Naive thymus-derived CD4-positive, alpha-beta T cell (primary cell): ENCODE results near the gene BRK1. TPM values are rescaled to one million over a fixed set of nuclear protein-coding genes. Genes with fewer than 3 reads are reported as not detected.
"Not testable (repeated sequence)": the region's sequence is repeated elsewhere in the genome, so short reads cannot be mapped to it uniquely, and the experiment has no call there.

ENCODE experiments used
- ATAC-seq: fragments of 150-1000 bp; cut with Tn5 transposase; 2 replicates; pipeline ENCODE4 v1.10.0; 2021; ENCODE audit warnings: mild to moderate bottlenecking, moderate library complexity
- CTCF ChIA-PET: fragments of 350-600 bp; sonication (Branson Sonifier 250); formaldehyde crosslinking; loops from one replicate; lab custom pipeline; 2021; ENCODE audit warnings: antibody characterized with exemption; lab: Charles Lee
- POLR2A ChIA-PET: fragments of 350-600 bp; sonication (Branson Sonifier 250); formaldehyde crosslinking; loops from one replicate; lab custom pipeline; 2021; ENCODE audit warnings: antibody characterized with exemption, inconsistent platforms; lab: Charles Lee
- DNase-seq, 9 donors: peaks; one replicate each; pipeline versions ENCODE4 v3.0.0 to v3.0.0-alpha.2; 2020 to 2022; ENCODE audit warnings: mixed read lengths in 1 of 9
- H3K27ac ChIP-seq: one replicate; pipeline ENCODE4 v1.7.0; 2013; ENCODE audit warnings: mild to moderate bottlenecking, low read depth, low read length, moderate library complexity
- H3K27me3 ChIP-seq, 2 donors: one replicate each; pipeline ENCODE4 v1.7.0; 2013; ENCODE audit warnings: low read length in 2 of 2, mild to moderate bottlenecking in 2 of 2, moderate library complexity in 2 of 2; ENCODE audit not compliant: control insufficient read depth in 2 of 2, insufficient read depth in 2 of 2
- H3K36me3 ChIP-seq, 3 experiments: 1 replicate in 2 of 3; 2 replicates in 1 of 3; pipeline ENCODE4 v1.7.0; 2013; ENCODE audit warnings: low read length in 3 of 3, mild to moderate bottlenecking in 3 of 3, moderate library complexity in 1 of 3; ENCODE audit not compliant: insufficient read depth in 3 of 3, control insufficient read depth in 2 of 3
- H3K4me1 ChIP-seq, 2 donors: one replicate each; pipeline ENCODE4 v1.7.0; 2013; ENCODE audit warnings: low read length in 2 of 2, mild to moderate bottlenecking in 2 of 2, moderate library complexity in 1 of 2; ENCODE audit not compliant: control insufficient read depth in 2 of 2, insufficient read depth in 2 of 2
- H3K4me3 ChIP-seq: 2 replicates; pipeline ENCODE4 v1.7.0; 2013; ENCODE audit warnings: mild to moderate bottlenecking, low read length
- H3K9me3 ChIP-seq, 3 experiments: 1 replicate in 2 of 3; 2 replicates in 1 of 3; pipeline ENCODE4 v1.7.0; 2013; ENCODE audit warnings: low read length in 3 of 3; ENCODE audit not compliant: control insufficient read depth in 2 of 3
- H3K27ac Mint-ChIP-seq, 9 donors: one replicate each; pipeline ENCODE4 v1.8.0; 2020 to 2022; ENCODE audit warnings: mixed read lengths in 9 of 9, mild to moderate bottlenecking in 8 of 9, moderate library complexity in 5 of 9, inconsistent platforms in 2 of 9
- H3K27me3 Mint-ChIP-seq, 5 donors: one replicate each; pipeline ENCODE4 v1.8.0; 2021 to 2022; ENCODE audit warnings: mixed read lengths in 5 of 5, mild to moderate bottlenecking in 1 of 5
- H3K36me3 Mint-ChIP-seq, 5 donors: one replicate each; pipeline ENCODE4 v1.8.0; 2020 to 2022; ENCODE audit warnings: mixed read lengths in 5 of 5, mild to moderate bottlenecking in 3 of 5, inconsistent platforms in 1 of 5
- H3K4me1 Mint-ChIP-seq, 7 donors: one replicate each; pipeline ENCODE4 v1.8.0; 2020 to 2022; ENCODE audit warnings: mixed read lengths in 7 of 7, mild to moderate bottlenecking in 3 of 7, inconsistent platforms in 1 of 7
- H3K4me3 Mint-ChIP-seq, 10 donors: one replicate each; pipeline ENCODE4 v1.8.0; 2020 to 2022; ENCODE audit warnings: mild to moderate bottlenecking in 10 of 10, mixed read lengths in 10 of 10, moderate library complexity in 6 of 10, inconsistent platforms in 2 of 10
- H3K9me3 Mint-ChIP-seq, 11 donors: one replicate each; pipeline ENCODE4 v1.8.0; 2020 to 2022; ENCODE audit warnings: mixed read lengths in 11 of 11, mild to moderate bottlenecking in 4 of 11, inconsistent platforms in 1 of 11, moderate library complexity in 1 of 11
- intact Hi-C, 2 donors: fragments of 100-400 bp; cut with micrococcal nuclease; formaldehyde crosslinking; loops; one replicate each; pipeline ENCODE4 v1.15.1; 2023
- polyA plus RNA-seq, 2 donors: library from polyadenylated mRNA; unstranded; fragments of 300-500 nt; fragmentation: Illumina TruSeq; gene quantifications; one replicate each; pipeline ENCODE4 v1.2.3, GENCODE V29; 2021
- total RNA-seq, 6 experiments: library from RNA in 5 of 6; stranded (reverse) in 5 of 6; gene quantifications; 1 replicate in 5 of 6; 2 replicates in 1 of 6; pipeline ENCODE4 v1.2.3 and lab custom pipeline; 2021 to 2026

BRK1 gene
- total and polyA plus RNA-seq, 7 experiments from 2014 or later: 40.9 to 256 (median 66.9) TPM

- DNase-seq (no peak), ATAC-seq (no peak)
- H3K9me3 Mint-ChIP-seq: peaks cover 0 to 12% (median 6%) of the 10 kb centered on the region in 11 donors
- peaks cover 11 to 42% (median 24%) of the 10 kb centered on the region in 7 donors for H3K4me1 Mint-ChIP-seq
- Histone ChIP-seq H3K9me3 (peaks cover 0 to 8% (median 0%) of the 10 kb centered on the region in 3 experiments), H3K4me3 (no peak overlapping the region), H3K36me3 (peaks cover 0 to 5% (median 0%) of the 10 kb centered on the region in 3 experiments), H3K27me3 (no peaks in the 10 kb centered on the region), H3K27ac (no peak overlapping the region), H3K4me1 (peaks cover 5 to 6% of the 10 kb centered on the region in 2 donors)
- peak overlapping the region in 3 of 9 donors; percentile 36 to 50 (median 40) for H3K27ac Mint-ChIP-seq
- H3K4me3 Mint-ChIP-seq: peak overlapping the region in 1 of 10 donors; percentile 7
- no peaks in the 10 kb centered on the region for H3K27me3 Mint-ChIP-seq
- CTCF ChIA-PET: no interaction called here
- intact Hi-C loops: no loop called here
- peaks cover 0 to 30% (median 17%) of the 10 kb centered on the region in 5 donors for H3K36me3 Mint-ChIP-seq
- POLR2A ChIA-PET: no interaction called here
Observed at GRCh38 chr3:10169000-10169496, 53.6 kb downstream of the BRK1 start.

GRCh38 chr3:10170915-10171478, 55.5 kb downstream of the BRK1 start:
- DNase-seq: no peak
- H3K27me3 ChIP-seq: no peaks in the 10 kb centered on the region
- no peaks in the 10 kb centered on the region for H3K36me3 ChIP-seq
- intact Hi-C loops: no loop called here
- Mint-ChIP-seq H3K27me3 (no peaks in the 10 kb centered on the region), H3K36me3 (peaks cover 0 to 30% (median 17%) of the 10 kb centered on the region in 5 donors), H3K4me3 (no peak overlapping the region), H3K9me3 (peaks cover 0 to 12% (median 6%) of the 10 kb centered on the region in 11 donors), H3K4me1 (peaks cover 10 to 38% (median 22%) of the 10 kb centered on the region in 7 donors), H3K27ac (peak overlapping the region in 1 of 9 donors; percentile 11)
- H3K27ac ChIP-seq: no peak overlapping the region
- peaks cover 0 to 8% (median 0%) of the 10 kb centered on the region in 3 experiments for H3K9me3 ChIP-seq
- no peak overlapping the region for H3K4me3 ChIP-seq
- POLR2A ChIA-PET: interaction anchor here (0.6 to 1.4 kb wide), 3 partner anchors 18 to 24 kb away, joined by 3 read pairs; no protein-coding TSS in a partner anchor
- no peak for ATAC-seq
- H3K4me1 ChIP-seq: peaks cover 0 to 5% of the 10 kb centered on the region in 2 donors
- CTCF ChIA-PET: interaction anchor here (1.2 kb wide), 1 partner anchor 9 kb away, joined by 3 read pairs; no protein-coding TSS in a partner anchor

- peak overlapping the region in 5 of 9 donors; percentile 18 to 70 (median 53) for H3K27ac Mint-ChIP-seq
Observed at GRCh38 chr3:10173095-10173925, 57.8 kb downstream of the BRK1 start.

GRCh38 chr3:10173926-10174435, 58.5 kb downstream of the BRK1 start:
- Histone ChIP-seq H3K36me3 (no peaks in the 10 kb centered on the region), H3K9me3 (peaks cover 0 to 2% (median 0%) of the 10 kb centered on the region in 3 experiments), H3K27me3 (no peaks in the 10 kb centered on the region), H3K4me1 (no peaks in the 10 kb centered on the region), H3K27ac (no peak overlapping the region), H3K4me3 (no peak overlapping the region)
- peak; percentile 91 for ATAC-seq
- H3K27me3 Mint-ChIP-seq: no peaks in the 10 kb centered on the region
- DNase-seq: peak in 1 of 9 donors; percentile 33
- H3K27ac Mint-ChIP-seq: peak overlapping the region in 6 of 9 donors; percentile 18 to 66 (median 54)
- ChIA-PET CTCF (interaction anchor here (0.6 to 1.8 kb wide), 2 partner anchors 12 to 109 kb away, joined by 3 to 6 read pairs; no protein-coding TSS in a partner anchor), POLR2A (interaction anchor here (1.6 to 1.7 kb wide), 2 partner anchors 19 to 25 kb away, joined by 3 to 7 read pairs; no protein-coding TSS in a partner anchor)
- peak overlapping the region in 1 of 10 donors; percentile 1 for H3K4me3 Mint-ChIP-seq
- H3K9me3 Mint-ChIP-seq: peaks cover 0 to 7% (median 2%) of the 10 kb centered on the region in 11 donors
- intact Hi-C loops: no loop called here
- peaks cover 5 to 21% (median 6%) of the 10 kb centered on the region in 7 donors for H3K4me1 Mint-ChIP-seq
- peaks cover 0 to 24% (median 11%) of the 10 kb centered on the region in 5 donors for H3K36me3 Mint-ChIP-seq

More at GRCh38 chr3:10173095-10173925, 57.8 kb downstream of the BRK1 start:
- peaks cover 0 to 12% (median 6%) of the 10 kb centered on the region in 11 donors for H3K9me3 Mint-ChIP-seq
- H3K36me3 Mint-ChIP-seq: peaks cover 0 to 29% (median 17%) of the 10 kb centered on the region in 5 donors
- CTCF ChIA-PET: interaction anchor here (0.6 to 1.8 kb wide), 2 partner anchors 13 to 110 kb away, joined by 3 to 6 read pairs; no protein-coding TSS in a partner anchor
- no peaks in the 10 kb centered on the region for H3K27me3 ChIP-seq
- no peaks in the 10 kb centered on the region for H3K27me3 Mint-ChIP-seq
- intact Hi-C loops: no loop called here
- no peaks in the 10 kb centered on the region for H3K36me3 ChIP-seq
- no peak overlapping the region for H3K4me3 Mint-ChIP-seq
- H3K27ac ChIP-seq: no peak overlapping the region
- no peak for DNase-seq
- H3K4me3 ChIP-seq: no peak overlapping the region
- H3K4me1 ChIP-seq: no peaks in the 10 kb centered on the region
- POLR2A ChIA-PET: interaction anchor here (0.8 to 1.7 kb wide), 2 partner anchors 19 to 50 kb away, joined by 3 to 7 read pairs; no protein-coding TSS in a partner anchor
- peaks cover 5 to 22% (median 11%) of the 10 kb centered on the region in 7 donors for H3K4me1 Mint-ChIP-seq
- ATAC-seq: no peak
- peaks cover 0 to 8% (median 0%) of the 10 kb centered on the region in 3 experiments for H3K9me3 ChIP-seq

- H3K27me3 Mint-ChIP-seq, H3K4me1 ChIP-seq, DNase-seq, H3K4me3 ChIP-seq, H3K9me3 ChIP-seq, H3K27me3 ChIP-seq, H3K27ac ChIP-seq, H3K4me3 Mint-ChIP-seq, H3K27ac Mint-ChIP-seq, H3K9me3 Mint-ChIP-seq, intact Hi-C loops, ATAC-seq, H3K36me3 ChIP-seq: not testable (repeated sequence)
- POLR2A ChIA-PET: interaction anchor here (0.6 to 1.6 kb wide), 3 partner anchors 24 to 121 kb away, joined by 3 to 8 read pairs (median 4); no protein-coding TSS in a partner anchor
- Mint-ChIP-seq H3K36me3 (peaks cover 0 to 20% (median 4%) of the 10 kb centered on the region in 5 donors), H3K4me1 (peaks cover 4 to 24% (median 12%) of the 10 kb centered on the region in 7 donors)
- CTCF ChIA-PET: interaction anchor here (0.6 kb wide), 1 partner anchor 15 kb away, joined by 4 read pairs; no protein-coding TSS in a partner anchor
Observed at GRCh38 chr3:10175334-10175733, 59.9 kb downstream of the BRK1 start.

GRCh38 chr3:10176150-10176549, 60.7 kb downstream of the BRK1 start:
- DNase-seq, ATAC-seq, H3K9me3 ChIP-seq, H3K4me3 Mint-ChIP-seq, intact Hi-C loops, H3K4me3 ChIP-seq, H3K9me3 Mint-ChIP-seq, H3K27me3 Mint-ChIP-seq, CTCF ChIA-PET, H3K27ac ChIP-seq, H3K27me3 ChIP-seq, H3K4me1 ChIP-seq, H3K36me3 ChIP-seq: not testable (repeated sequence)
- peak overlapping the region in 1 of 9 donors; percentile 41 for H3K27ac Mint-ChIP-seq
- peaks cover 0 to 21% (median 4%) of the 10 kb centered on the region in 5 donors for H3K36me3 Mint-ChIP-seq
- peaks cover 0 to 22% (median 15%) of the 10 kb centered on the region in 7 donors for H3K4me1 Mint-ChIP-seq
- POLR2A ChIA-PET: interaction anchor here (1.4 kb wide), 1 partner anchor 55 kb away, joined by 5 read pairs; no protein-coding TSS in a partner anchor
